Activated naive CD8-positive, alpha-beta T cell treated with anti-CD3 and anti-CD28 coated beads, Interleukin-2, amount 50 U/mL, for 16 hours (primary cell): ENCODE results near the gene C2CD4B.

Experiments
- DNase-seq: peaks from one replicate; pipeline ENCODE4 v3.0.0-alpha.2; 2020; ENCODE audit warnings: low read depth, low spot score

The C2CD4B gene

GRCh38 chr15:62165104-62165792 is at the start of gene C2CD4B:
Gene C2CD4B, minus strand, starts transcription at chr15:62165285. Its CDS starts 301 bp downstream, at chr15:62164984.
- DNase-seq: no peak

GRCh38 chr15:62212741-62213140 is 47.7 kb upstream of the C2CD4B start:
- DNase-seq: no peak

- DNase-seq: no peak
Observed at GRCh38 chr15:62211348-62211747, 46.3 kb upstream of the C2CD4B start.

DNA sequence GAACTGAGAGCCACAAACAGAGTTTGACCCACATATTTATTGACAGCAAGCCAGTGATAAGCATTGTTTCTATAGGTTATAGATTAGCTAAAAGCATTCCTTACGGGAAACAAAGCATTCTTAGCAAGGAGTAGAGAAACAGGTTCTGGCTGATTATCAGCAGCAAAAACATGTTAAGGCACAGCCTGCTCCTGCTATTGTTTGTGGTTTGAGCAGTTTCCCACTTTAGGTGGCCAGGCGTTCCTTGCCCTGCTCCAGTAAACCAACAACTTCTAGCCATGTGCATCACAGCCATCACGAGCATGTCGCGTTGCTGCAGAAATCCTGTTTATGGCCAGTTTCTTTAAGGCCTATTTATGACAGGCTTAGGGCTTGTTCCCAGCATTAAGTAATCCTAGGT is 44.7 kb upstream of the C2CD4B start:
- no peak for DNase-seq

DNA sequence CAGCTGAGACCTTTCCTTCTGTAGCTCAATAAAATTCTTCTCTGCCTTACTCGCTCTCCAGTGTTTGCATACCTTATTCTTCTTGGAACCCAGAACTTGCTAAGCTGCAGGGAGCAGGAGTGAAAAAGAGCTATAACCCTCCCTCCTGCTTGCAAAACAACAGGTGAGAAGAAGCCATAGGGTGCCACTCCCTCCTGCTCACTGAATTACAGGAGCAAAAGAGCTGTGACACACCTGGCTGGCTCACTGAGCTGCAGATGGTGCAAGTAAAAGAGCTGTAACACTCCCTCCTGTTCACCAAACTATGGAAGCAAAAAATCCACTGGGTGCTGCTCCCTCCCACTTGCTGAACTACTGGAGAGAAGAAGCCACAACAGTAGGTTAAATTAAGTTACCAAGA is 44.2 kb upstream of the C2CD4B start:
- no peak for DNase-seq

DNA sequence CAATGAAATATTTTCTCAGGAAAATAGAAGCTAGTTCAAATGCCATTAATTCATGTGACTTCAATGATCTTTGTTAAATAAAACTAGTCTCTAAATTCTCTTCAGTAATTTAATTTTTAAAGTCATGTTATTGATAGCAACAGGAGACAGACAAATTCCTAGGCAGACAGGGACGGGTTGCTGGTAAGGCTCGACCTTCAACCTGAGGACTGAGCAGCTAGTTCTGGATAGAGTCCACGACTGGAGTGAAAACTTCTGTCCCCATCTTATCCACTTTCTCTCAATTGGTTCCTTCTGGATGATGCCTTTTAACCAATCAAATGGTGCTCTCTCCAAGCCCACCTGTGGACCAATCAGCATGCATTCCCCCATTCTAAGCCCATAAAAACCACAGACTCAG is 43.8 kb upstream of the C2CD4B start:
- DNase-seq: no peak

GRCh38 chr15:62208367-62208766 is 43.3 kb upstream of the C2CD4B start:
- DNase-seq: no peak

DNA sequence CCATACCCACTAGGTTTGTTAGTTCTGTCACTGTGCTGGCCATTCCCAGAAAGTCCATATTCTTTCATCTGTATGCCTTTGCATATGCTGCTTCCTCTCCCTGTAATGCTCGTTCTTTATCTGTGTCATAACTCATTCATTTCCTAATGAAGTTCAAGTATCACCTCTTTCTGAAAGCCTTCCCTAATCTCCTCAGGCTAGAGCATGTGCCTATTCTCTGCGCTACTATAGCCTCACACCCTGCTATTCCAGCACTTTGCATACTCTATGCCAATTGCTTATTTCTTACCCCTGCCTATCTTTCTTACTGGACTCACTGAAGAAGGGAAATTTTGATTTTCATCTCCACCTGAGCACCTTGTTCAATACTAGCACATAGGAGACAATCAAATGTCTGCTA is 25.6 kb upstream of the C2CD4B start:
- no peak for DNase-seq

GRCh38 chr15:62190274-62190673 is 25.2 kb upstream of the C2CD4B start:
- DNase-seq: no peak

DNA sequence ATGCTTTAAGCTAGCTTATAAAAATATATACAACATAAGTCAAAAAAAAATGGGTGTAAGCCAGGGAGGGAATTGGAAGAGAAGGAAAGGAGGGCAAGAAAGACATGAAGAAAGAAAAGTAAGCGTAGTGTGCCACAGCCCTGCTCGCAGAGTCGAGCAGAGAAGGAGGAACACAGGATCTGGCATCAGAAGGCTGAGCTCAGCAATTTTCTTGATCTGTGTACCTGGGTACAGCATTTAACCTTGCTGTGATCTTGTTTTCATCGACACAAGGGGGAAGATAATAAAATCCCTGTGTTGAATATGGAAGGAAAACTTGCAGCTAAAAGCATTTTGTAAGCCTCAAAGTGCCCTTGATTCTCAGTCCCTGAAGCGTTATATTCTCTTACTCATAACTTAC is 23.7 kb upstream of the C2CD4B start:
- DNase-seq: no peak

DNA sequence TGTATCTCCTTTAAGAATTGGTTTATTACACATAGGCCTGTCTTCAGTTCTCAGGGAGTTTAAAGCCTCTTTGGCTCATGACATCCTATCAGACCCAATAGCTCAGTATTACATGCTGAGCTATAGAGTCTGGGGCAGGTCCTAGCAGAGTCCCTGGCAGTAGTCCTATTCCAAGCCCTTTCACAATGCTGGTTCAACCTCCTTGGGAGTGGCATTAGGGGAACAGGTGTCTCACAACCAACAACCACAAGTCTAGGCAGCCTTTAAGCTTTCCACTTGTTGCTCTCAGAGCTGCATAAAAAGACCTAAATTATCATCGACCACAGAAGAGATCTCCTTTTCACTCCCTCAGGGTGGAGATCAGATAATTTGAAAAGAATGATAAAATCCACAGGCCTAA is 22.8 kb upstream of the C2CD4B start:
- DNase-seq: no peak

- no peak for DNase-seq
Observed at GRCh38 chr15:62187425-62187824, 22.3 kb upstream of the C2CD4B start.

- no peak for DNase-seq
Observed at GRCh38 chr15:62186578-62186977, 21.5 kb upstream of the C2CD4B start.

DNA sequence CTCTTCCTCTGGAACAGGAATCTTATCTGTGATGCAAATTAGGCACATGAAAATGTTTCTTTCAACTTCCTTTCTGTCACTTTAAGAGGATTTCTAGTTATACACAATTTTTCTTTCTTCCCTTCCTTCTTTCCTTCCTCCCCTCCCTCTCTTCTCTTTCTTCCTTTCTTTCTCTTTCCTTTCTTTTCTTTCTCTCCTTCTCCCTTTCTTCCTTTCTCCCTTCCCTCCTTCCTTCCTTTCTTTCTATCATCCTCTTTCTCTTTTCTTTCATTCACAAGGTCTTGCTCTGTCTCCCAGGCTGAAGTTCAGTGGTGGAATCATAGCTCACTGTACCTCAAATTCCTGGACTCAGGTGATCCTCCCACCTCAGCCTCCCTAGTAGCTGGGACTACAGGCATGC is 18.0 kb upstream of the C2CD4B start:
- no peak for DNase-seq

GRCh38 chr15:62173215-62173614 is 8.1 kb upstream of the C2CD4B start:
- no peak for DNase-seq

DNA sequence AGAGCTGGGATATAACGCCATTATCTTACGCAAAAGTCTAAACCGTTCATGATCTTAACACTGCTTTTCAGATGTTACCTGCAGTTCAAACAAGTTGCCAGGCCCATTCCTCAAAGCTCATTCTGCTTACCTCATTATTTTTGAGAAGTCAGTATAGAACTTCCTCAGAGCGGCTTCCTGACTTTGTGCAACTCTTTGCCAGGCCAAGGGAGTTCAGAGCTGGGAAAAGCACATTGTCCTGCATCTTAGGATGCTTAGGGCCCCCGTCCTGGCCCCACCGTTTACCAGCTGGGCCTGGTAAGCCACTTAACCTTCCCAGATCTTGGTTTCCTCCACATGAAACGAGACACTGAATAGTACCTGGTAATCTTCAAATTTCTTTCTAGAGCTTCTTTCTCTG is 6.8 kb upstream of the C2CD4B start:
- DNase-seq: no peak

GRCh38 chr15:62165793-62166375 is 799 bp upstream of the C2CD4B start:
- DNase-seq: no peak

DNA sequence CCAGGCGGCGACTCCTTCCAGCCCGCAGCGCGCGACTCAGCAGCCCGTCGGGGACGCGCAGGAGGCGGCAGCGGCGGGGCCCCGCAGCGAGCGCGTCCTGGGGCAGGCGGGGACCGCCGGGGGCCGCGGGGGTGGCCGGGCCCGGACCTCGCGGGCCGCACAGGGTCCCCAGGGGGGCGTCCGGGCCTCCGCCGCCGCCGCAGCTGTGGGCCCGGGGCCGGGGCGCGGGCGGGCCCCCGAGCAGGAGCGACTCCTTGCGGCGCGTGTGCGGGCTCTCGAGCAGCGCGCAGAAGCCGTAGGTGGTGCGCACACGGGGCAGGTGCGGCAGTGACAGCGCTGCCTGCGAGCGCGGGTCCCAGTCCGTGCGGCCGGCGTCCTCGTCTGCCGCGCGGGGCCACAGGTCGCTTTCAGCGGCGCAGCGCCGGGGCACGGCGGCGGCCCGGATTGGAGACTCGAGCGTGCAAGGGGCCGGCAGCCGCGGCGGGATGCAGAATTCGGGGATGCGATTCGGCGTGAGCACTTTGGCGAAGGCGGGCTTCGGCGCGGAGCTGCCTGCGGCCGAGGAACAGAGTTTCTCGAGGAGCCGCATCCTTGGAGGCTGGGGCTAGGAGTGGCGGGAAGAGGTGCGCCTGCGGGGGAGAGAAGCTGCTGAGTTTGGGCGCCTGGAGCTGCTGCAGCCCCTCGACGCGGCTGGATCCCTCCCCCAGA is 535 bp downstream of the C2CD4B start:
- no peak for DNase-seq

- no peak for DNase-seq
Observed at GRCh38 chr15:62164014-62164395, 1.1 kb downstream of the C2CD4B start.

- no peak for DNase-seq
Observed at GRCh38 chr15:62163397-62164013, 1.6 kb downstream of the C2CD4B start.

GRCh38 chr15:62153228-62153627 is 11.9 kb downstream of the C2CD4B start:
- no peak for DNase-seq

DNA sequence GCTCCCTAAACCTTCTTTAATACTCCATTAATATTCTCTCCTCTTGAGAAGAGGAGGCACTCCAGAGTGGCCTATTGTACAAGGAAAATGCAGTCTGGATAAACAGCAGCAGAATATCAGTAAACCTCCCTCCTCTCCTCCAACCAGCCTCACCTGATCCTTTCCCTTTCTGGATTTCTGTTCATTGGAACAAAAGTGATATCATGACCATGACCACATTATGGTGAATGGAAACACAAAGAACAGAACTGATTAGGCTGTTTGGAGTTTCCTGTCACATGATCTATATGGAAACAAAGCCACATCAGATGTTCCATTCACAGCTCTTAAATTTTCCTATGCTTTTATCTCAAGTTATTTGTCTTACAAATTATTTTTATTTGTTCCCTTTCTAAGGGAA is 14.6 kb downstream of the C2CD4B start:
- DNase-seq: no peak

DNA sequence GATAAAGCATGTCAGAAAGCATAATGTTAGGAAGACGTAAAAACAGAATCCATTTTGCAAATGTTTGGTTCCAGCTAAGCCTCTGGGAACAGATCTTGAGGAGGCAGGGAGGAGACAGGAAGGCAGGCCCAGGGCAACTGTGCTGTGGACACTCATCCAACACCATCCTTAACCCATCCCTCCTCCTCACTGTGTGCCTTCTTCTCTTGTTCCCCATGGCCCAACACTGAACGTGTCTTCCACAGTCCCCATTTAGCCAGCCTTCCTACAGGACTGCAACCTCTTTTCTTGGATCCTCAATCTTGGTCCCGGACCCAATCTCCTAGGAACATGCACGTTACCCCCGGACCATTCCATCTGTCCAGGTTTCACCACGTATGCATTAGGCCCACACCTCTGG is 15.4 kb downstream of the C2CD4B start:
- no peak for DNase-seq
